ENCODE measurements around the gene DOC2A. TPM values are rescaled to one million over a fixed set of nuclear protein-coding genes. Genes with fewer than 3 reads are reported as not detected.

Gene DOC2A
- total and polyA plus RNA-seq, 9 of the 15 experiments (the other 6 are each of a cell fraction or from before 2014, with no cell fraction given) = 0.03 to 0.38 (median 0.28) TPM; not detected in 1

- TF ChIP-seq RERE (CRISPR knock-in tag; IDR thresholded peaks at IDR 0.05; ENCODE audit: borderline replicate concordance) = no peak
- no peak for TF ChIP-seq IFI16 (CRISPR knock-in tag; IDR thresholded peaks at IDR 0.05)
- no peak for TF ChIP-seq ELK1 (CRISPR knock-in tag; IDR thresholded peaks at IDR 0.05)
- TF ChIP-seq ZBTB5 (IDR thresholded peaks at IDR 0.05) = no peak
- TF ChIP-seq ZNF551 (CRISPR knock-in tag; IDR thresholded peaks at IDR 0.05) = no peak
- no peak for TF ChIP-seq ZBTB17 (CRISPR knock-in tag; IDR thresholded peaks at IDR 0.05)
- no peak for TF ChIP-seq KAT7 (CRISPR knock-in tag; IDR thresholded peaks at IDR 0.05; ENCODE audit: borderline replicate concordance)
- TF ChIP-seq RBM25 (IDR thresholded peaks at IDR 0.05; ENCODE audit: low read depth, low read length, severe bottlenecking) = no peak
- no peak for TF ChIP-seq ZNF398 (CRISPR knock-in tag; IDR thresholded peaks at IDR 0.05)
- TF ChIP-seq EZH2 (IDR thresholded peaks at IDR 0.05; ENCODE audit: borderline replicate concordance, low read depth, low read length) = no peak
- TF ChIP-seq ZFPM2 (CRISPR knock-in tag; IDR thresholded peaks at IDR 0.05) = no peak
- peak; percentile 82 for TF ChIP-seq HMGN3 (IDR thresholded peaks at IDR 0.05; ENCODE audit: borderline replicate concordance, extremely low read depth, insufficient read length, low read depth, low read length)
Measured at GRCh38 chr16:29995911-29996765, 14.7 kb downstream of the DOC2A start, which contains the start of gene INO80E (continued).
